GM12864 (cell line): ENCODE results near the gene KCNC3.

ENCODE experiments used
- DNase-seq: peaks from one replicate; pipeline ENCODE4 v3.0.0-alpha.2; 2011; ENCODE audit warnings: low read depth
- H3K4me3 ChIP-seq: 2 replicates; pipeline ENCODE4 v1.5.1; 2011; ENCODE audit warnings: mild to moderate bottlenecking, low read depth, low read length, control low read depth
- CTCF ChIP-seq: IDR thresholded peaks from 2 replicates; pipeline ENCODE4 v1.5.1; 2011; ENCODE audit warnings: low read depth, mild to moderate bottlenecking, moderate library complexity, low read length, control low read depth, inconsistent platforms; ENCODE audit errors: missing control alignments

Gene KCNC3

GRCh38 chr19:50319156-50319555 is 10.0 kb downstream of the KCNC3 start:
- TF ChIP-seq CTCF, result no peak
- DNase-seq, result no peak
- no peak overlapping the region for H3K4me3 ChIP-seq

GRCh38 chr19:50318438-50318837 is 10.7 kb downstream of the KCNC3 start:
- TF ChIP-seq CTCF, result no peak
- DNase-seq, result no peak
- H3K4me3 ChIP-seq, result no peak overlapping the region

GRCh38 chr19:50317115-50317514 is 12.1 kb downstream of the KCNC3 start:
- DNase-seq, result no peak
- no peak overlapping the region for H3K4me3 ChIP-seq
- TF ChIP-seq CTCF, result no peak

GRCh38 chr19:50315773-50316448 is 13.3 kb downstream of the KCNC3 start:
- H3K4me3 ChIP-seq, result no peak overlapping the region
- peak; percentile 25 for TF ChIP-seq CTCF
- no peak for DNase-seq

- H3K4me3 ChIP-seq, result no peak overlapping the region
- DNase-seq, result no peak
- TF ChIP-seq CTCF, result no peak
Observed at GRCh38 chr19:50314724-50315708, 14.2 kb downstream of the KCNC3 start.

- no peak overlapping the region for H3K4me3 ChIP-seq
- TF ChIP-seq CTCF, result no peak
- DNase-seq, result no peak
Observed at GRCh38 chr19:50313812-50314536, 15.2 kb downstream of the KCNC3 start.
